DMS 273 (cell line): ENCODE measurements around the gene MAMDC2.
A peak's percentile ranks its signal among the peaks of the same experiment; 100 is the strongest.

Source experiments
- DNase-seq: peaks from one replicate; lab custom pipeline; 2025; ENCODE audit not compliant: unreplicated experiment; lab: John Stamatoyannopoulos, UW

The MAMDC2 gene

DNA sequence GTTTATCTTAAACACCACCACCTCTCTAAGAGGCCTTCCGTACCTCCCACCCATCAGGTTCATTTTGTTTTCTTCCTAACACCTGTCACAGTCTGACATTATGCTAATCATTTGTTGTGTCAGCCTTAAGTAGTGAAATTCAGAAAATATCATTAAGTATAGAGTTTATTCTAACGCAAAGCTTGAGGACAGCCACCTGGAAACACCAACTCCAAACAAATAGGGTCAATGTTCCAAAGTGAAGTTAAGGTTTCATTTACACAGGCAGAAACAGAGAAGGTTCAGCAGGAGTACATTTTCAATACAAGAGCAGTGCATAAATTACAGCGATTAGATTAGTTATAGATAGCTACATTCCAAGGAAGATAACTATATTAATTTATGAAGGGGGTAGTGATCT lies 213.9 kb downstream of the MAMDC2 start:
- peak; percentile 14 for DNase-seq

DNA sequence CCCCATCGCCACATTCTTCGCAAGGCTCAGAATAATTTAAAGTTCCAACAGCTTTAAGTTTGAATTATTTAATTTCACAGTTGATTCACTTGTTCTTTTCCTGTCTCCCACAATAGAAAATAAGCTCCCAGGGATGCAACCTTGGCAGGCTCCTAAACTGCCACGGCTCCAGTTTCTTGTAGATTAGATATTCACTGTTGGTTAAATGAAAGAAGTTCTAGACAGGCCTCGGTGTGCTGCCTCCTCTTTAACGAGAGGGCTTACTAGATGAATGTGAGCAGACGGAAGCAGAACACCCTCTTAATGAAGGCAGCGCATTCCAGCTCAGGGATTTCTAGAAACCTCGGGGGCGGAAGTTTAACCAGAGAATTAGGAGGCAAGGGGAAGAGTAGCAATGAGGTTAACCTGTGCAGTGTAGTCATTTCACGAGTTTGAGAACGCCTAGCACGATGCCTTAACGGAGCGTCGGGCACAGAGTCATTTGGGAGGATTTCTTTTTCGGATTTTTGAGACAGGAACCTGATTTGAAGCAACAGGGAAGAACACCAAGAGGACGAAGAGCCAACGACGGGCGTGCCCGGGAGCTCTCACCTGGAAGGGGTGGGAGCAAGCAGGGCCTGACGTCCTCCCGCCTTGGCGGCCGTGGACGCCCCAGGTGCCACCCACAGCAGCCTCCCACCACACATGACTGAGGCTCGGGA lies 214.5 kb downstream of the MAMDC2 start:
- peak; percentile 62 for DNase-seq

DNA sequence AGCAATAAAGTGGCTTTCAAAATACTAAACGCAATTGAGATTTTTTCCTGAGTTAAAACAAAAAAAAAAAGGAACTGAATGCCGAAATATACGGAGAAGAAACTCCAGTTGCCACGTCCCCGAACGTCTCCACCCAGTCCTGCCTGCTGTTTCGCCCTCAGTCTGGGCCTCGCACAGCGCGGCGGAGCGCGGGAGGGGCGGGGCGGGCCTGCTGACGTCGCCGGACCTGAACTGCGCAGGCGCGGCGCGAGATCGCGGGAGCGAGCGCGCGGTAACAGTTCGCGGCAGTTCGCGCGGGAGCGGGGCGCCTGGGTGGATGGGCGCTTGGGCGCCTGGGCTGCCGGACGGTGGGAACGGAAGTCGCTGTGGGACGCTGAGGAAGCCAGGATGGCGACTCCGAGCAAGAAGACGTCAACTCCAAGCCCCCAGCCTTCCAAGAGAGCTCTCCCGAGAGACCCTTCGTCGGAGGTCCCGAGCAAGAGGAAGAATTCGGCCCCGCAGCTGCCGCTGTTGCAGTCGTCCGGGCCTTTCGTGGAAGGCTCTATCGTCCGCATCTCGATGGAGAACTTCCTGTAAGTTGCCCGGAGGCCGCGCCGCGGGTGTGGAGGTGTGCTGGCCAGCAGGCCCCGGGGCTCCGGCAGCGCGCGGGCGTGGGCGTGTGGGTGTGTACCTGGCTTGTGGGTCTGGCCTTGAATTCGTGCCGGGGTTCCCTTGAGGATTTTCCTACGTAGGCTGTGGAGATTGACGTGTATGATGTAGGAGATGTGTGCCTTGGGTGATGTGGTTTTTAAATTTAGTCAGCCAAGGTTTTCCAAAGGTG lies 215.3 kb downstream of the MAMDC2 start, which contains the start of gene SMC5:
TSS of gene SMC5 (plus strand) at position 287 of the 820 bp plus-strand sequence. CDS start at position 388, 101 bp downstream.
- peak; percentile 95 for DNase-seq

DNA sequence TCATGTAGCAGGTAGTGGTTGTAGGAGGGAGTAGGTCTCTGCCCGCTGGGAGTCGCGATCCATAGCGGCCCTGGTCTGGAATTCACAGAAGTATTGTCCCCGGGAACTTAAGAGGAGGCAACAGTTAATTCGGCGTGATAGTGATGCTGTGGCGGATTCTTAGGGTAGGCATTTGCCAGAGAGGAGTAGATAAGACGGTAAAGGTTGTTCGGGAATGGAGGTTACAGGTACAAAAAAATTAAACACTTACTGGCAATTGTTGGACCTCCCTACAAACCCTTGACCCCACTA lies 215.8 kb downstream of the MAMDC2 start:
- DNase-seq: no peak

DNA sequence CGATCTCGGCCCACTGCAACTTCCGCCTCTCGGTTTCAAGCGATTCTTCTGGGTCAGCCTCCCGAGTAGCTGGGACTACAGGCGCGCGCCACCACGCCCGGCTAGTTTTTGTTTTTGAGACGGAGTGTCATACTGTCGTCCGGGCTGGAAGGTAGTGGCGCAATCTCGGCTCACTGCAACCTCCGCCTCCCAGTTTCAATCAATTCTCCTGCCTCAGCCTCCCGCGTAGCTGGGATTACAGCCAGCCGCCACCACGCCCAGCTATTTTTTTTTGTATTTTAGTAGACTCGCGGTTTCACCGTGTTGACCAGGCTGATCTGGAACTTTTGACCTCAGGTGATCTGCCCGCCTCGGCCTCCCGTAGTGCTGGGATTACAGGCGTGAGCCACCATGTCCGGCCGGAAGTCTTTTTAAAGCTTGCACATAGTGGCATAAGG lies 216.4 kb downstream of the MAMDC2 start:
- no peak for DNase-seq

DNA sequence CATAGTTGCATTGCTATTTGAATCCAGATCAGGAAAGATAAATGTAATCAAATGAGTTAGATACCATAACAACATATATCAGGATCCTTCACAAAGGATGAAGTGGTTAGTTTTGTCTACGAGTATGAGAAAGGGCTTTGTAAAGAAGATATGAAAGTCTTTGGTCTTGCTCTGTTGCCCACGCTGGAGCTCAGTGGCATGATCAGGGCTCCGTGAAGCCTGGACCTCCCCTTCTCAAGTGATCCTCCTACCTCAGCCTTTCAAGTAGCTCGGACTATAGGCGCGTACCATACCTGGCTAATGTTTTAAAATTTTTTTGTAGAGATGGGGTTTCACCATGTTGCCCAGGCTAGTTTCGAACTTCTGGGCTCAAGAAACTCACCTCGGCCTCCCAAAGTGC lies 217.0 kb downstream of the MAMDC2 start:
- DNase-seq: no peak

DNA sequence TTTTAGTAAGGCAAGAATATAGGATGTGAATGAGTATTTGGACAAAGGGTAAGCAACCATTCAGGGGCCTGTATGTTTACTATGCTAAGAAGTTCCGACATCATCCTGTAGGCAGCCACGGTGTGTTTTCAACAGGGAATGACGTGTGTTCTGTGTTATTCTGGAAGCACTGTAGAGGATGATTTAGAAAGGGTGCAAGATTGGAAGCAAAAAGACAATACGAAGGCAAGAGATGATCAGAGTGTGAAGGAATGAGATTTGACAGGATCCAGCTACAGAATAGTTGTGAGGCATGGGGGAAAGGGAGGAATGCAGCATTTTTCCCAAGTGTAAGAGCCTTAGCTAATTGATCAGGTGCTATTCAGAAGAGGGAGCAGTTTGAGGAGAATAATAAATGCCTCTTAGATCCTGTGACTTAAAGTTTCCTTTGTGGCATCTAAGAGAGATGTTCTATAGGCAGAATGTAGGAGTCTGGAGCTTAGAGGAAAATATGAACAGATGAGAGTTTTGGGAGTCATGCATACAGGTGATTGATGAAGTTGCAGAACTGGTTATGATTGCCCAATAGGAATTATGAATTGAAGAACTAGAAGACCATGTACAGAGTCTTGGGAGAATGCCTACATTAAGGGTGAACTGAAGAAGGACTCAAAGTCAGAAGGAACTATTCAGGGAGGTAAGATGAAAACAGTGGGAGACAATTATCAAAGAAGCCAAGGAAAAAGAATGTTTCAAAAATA lies 217.7 kb downstream of the MAMDC2 start:
- DNase-seq: no peak

DNA sequence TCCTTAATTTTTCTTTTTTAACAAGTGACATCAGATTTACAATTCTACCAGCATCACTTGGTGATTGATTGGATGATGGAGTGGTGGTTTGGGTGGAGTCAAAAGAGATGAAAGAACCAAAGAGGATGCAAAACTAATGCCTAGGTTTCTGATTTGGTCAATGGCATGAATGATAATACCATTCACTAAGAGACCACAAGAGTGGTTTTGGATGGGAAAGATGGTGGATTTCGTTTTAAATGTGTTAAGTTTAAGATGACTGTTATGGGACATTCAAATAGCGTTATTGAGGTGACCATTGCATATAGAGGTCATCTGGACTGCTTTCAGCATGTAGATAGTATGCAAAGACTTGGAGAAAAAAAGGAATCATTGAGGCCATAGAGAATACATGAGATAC lies 218.7 kb downstream of the MAMDC2 start:
- no peak for DNase-seq

DNA sequence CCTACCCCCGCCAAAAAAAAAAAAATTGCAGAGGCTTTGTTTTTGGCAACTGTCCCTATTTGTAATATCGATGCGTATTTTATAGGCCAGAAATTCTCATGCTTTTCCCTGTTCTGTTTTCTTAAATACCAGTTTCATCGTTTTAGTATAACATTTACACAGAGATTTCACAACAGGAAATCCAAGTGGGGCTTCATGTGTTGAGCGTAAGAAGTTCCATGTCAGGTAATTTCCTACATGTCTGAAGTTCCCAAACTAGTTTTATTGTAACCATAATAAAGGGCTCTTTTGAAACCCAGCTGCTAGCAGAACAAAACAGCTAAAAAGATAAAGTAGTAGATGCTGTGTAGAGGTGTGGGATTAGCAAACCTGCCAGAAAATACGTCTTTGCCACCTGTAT lies 219.3 kb downstream of the MAMDC2 start:
- DNase-seq: no peak

DNA sequence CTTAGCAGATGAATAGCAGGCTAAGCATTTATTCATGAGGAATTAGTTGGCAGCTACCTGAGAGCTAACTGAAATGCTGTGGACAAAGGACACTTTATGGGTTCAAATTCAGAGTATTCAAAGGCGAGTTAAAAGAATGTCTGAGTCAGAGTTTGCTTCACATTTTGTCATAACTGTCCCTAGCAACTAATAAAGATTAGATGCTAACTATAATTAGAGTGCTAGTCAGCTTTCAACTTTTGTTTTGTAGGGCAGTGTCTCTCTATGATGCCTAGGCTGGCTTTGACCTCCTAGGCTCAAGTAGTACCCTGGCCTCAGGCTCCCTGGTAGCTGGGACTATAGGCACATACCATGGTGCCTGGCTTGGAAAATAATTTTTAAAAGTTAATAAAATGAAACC lies 219.8 kb downstream of the MAMDC2 start:
- DNase-seq: no peak
